HepG2 (cell line): ENCODE measurements around the gene NOXO1. TPM values are rescaled to one million over a fixed set of nuclear protein-coding genes. Genes with fewer than 3 reads are reported as not detected.
A peak's percentile ranks its signal among the peaks of the same experiment; 100 is the strongest.
"Not testable (repeated sequence)": the region's sequence is repeated elsewhere in the genome, so short reads cannot be mapped to it uniquely, and the experiment has no call there.

ENCODE experiments used
- ATAC-seq: fragments of 200-7000 bp; cut with Tn5 transposase; 3 replicates; pipeline ENCODE4 v1.9.1; 2020; ENCODE audit warnings: mild to moderate bottlenecking, moderate library complexity
- BruUV-seq: library from RNA; stranded (reverse); fragments of 400-500 nt; replicated peaks from 2 replicates; lab custom pipeline; 2021; lab: Mats Ljungman, UMichigan
- CTCF ChIA-PET: fragments of 300-600 bp; formaldehyde crosslinking; extraction: SDS; loops from one replicate; lab custom pipeline; 2021; ENCODE audit warnings: low total read pairs, inconsistent platforms, low intra/inter-chr PET ratio; lab: Yijun Ruan, JAX
- POLR2A ChIA-PET: fragments of 350-600 bp; sonication (Branson Sonifier 250); formaldehyde crosslinking; loops from one replicate; lab custom pipeline; 2020; ENCODE audit warnings: antibody characterized with exemption, inconsistent platforms; lab: Yijun Ruan, JAX
- DNase-seq: peaks from one replicate; pipeline ENCODE4 v3.0.0-alpha.2; 2015; ENCODE audit warnings: low spot score
- FAIRE-seq: peaks from 3 replicates; lab custom pipeline; 2011; peaks lifted over from hg19 to GRCh38; lab: Jason Lieb, UNC
- H2AFZ ChIP-seq: one replicate; pipeline ENCODE4 v1.6.1; 2011; ENCODE audit warnings: low read length, inconsistent platforms
- H3K27ac ChIP-seq: fragments of 300-600 bp; 3 replicates; pipeline ENCODE4 v1.8.0; 2011; ENCODE audit warnings: mixed run types, mild to moderate bottlenecking, mixed read lengths, low read length, inconsistent platforms; ENCODE audit not compliant: insufficient read depth; ENCODE audit errors: extremely low read length
- H3K27me3 ChIP-seq, 2 experiments: fragments of 200-600 bp in 1 of 2; 2 replicates in 1 of 2; 3 replicates in 1 of 2; pipeline versions ENCODE4 v1.6.0 to v1.8.0; 2011; ENCODE audit warnings: low read length in 2 of 2, mild to moderate bottlenecking in 2 of 2, moderate library complexity in 2 of 2, inconsistent platforms in 1 of 2; ENCODE audit not compliant: insufficient read depth in 2 of 2, control insufficient read depth in 1 of 2
- H3K36me3 ChIP-seq, 2 experiments: fragments of 200-600 bp in 1 of 2; replicated peaks in 1 of 2; 2 replicates in 1 of 2; 3 replicates in 1 of 2; pipeline versions ENCODE4 v1.5.1 to v1.8.0; 2011; ENCODE audit warnings: low read length in 2 of 2, inconsistent platforms in 1 of 2; ENCODE audit not compliant: insufficient read depth in 2 of 2, control insufficient read depth in 1 of 2
- H3K4me1 ChIP-seq: 2 replicates; pipeline ENCODE4 v1.5.1; 2012; ENCODE audit warnings: low read length, inconsistent platforms; ENCODE audit not compliant: insufficient read depth
- H3K4me2 ChIP-seq: 2 replicates; pipeline ENCODE4 v1.6.0; 2011; ENCODE audit warnings: low read depth, low read length, inconsistent platforms
- H3K4me3 ChIP-seq, 3 experiments: fragments of 200-600 bp in 1 of 3; sonication (generic), shearing (Covaris generic) in 1 of 3; replicated peaks in 1 of 3; 2 replicates each; pipeline ENCODE4 v1.5.1; 2011 to 2016; ENCODE audit warnings: low read length in 3 of 3, inconsistent platforms in 2 of 3, low read depth in 2 of 3, mild to moderate bottlenecking in 2 of 3, control low read depth in 1 of 3, mixed read lengths in 1 of 3; ENCODE audit not compliant: insufficient read depth in 1 of 3
- H3K79me2 ChIP-seq: one replicate; pipeline ENCODE4 v1.6.1; 2011; ENCODE audit warnings: low read length, inconsistent platforms; ENCODE audit not compliant: insufficient read depth
- H3K9ac ChIP-seq: 2 replicates; pipeline ENCODE4 v1.6.0; 2011; ENCODE audit warnings: mild to moderate bottlenecking, low read depth, low read length, inconsistent platforms; ENCODE audit not compliant: insufficient read depth
- H3K9me3 ChIP-seq: 2 replicates; pipeline ENCODE4 v1.5.1; 2012; ENCODE audit warnings: mild to moderate bottlenecking, low read length
- H4K20me1 ChIP-seq: 2 replicates; pipeline ENCODE4 v1.6.0; 2011; ENCODE audit warnings: inconsistent platforms, mild to moderate bottlenecking, low read length, moderate library complexity; ENCODE audit not compliant: insufficient read depth
- AGO2 ChIP-seq: fragments of 200-400 bp; formaldehyde crosslinking; optimal IDR thresholded peaks from 2 replicates; pipeline ENCODE3; 2017; ENCODE audit warnings: mild to moderate bottlenecking, low read depth, low read length, moderate library complexity
- HNRNPL ChIP-seq: fragments of 200-400 bp; formaldehyde crosslinking; IDR thresholded peaks from 2 replicates; pipeline ENCODE4 v1.6.1; 2017; ENCODE audit warnings: mild to moderate bottlenecking, low read depth, low read length
- HNRNPLL ChIP-seq: fragments of 200-400 bp; formaldehyde crosslinking; IDR thresholded peaks from 2 replicates; pipeline ENCODE4 v1.6.1; 2017; ENCODE audit warnings: mild to moderate bottlenecking, low read depth, low read length; ENCODE audit not compliant: poor library complexity, severe bottlenecking
- POLR2A ChIP-seq, 2 experiments: IDR thresholded peaks; 2 replicates each; pipeline ENCODE4 v1.6.1; 2011; ENCODE audit warnings: low read depth in 2 of 2, low read length in 2 of 2, mild to moderate bottlenecking in 1 of 2, moderate library complexity in 1 of 2; ENCODE audit not compliant: insufficient read depth in 1 of 2
- RBFOX2 ChIP-seq: fragments of 200-400 bp; formaldehyde crosslinking; IDR thresholded peaks from 2 replicates; pipeline ENCODE4 v1.6.1; 2017; ENCODE audit warnings: low read depth, mild to moderate bottlenecking, low read length
- UBTF ChIP-seq: sonication (generic); formaldehyde crosslinking; IDR thresholded peaks from 2 replicates; pipeline ENCODE4 v1.4.0; 2020; ENCODE audit warnings: mild to moderate bottlenecking, missing genetic modification reagents
- ZBTB38 ChIP-seq: sonication (generic); formaldehyde crosslinking; IDR thresholded peaks from 2 replicates; pipeline ENCODE4 v1.5.1; 2020; ENCODE audit warnings: mild to moderate bottlenecking, missing genetic modification reagents
- ZFY ChIP-seq: sonication (generic); formaldehyde crosslinking; IDR thresholded peaks from 2 replicates; pipeline ENCODE4 v1.4.0; 2020; ENCODE audit warnings: missing genetic modification reagents
- ZNF574 ChIP-seq: sonication (generic); formaldehyde crosslinking; IDR thresholded peaks from 2 replicates; pipeline ENCODE4 v1.4.0; 2020; ENCODE audit warnings: missing genetic modification reagents
- ZNF687 ChIP-seq: sonication (generic); formaldehyde crosslinking; IDR thresholded peaks from 2 replicates; pipeline ENCODE4 v1.5.1; 2020; ENCODE audit warnings: mild to moderate bottlenecking, missing genetic modification reagents, moderate library complexity
- WGBS: methylation state at CpG from one replicate; pipeline ENCODE4 v1.1.6; 2017; ENCODE audit warnings: low lambda C conversion rate; 5-methylcytosine and 5-hydroxymethylcytosine counted together
- in situ Hi-C: cut with HindIII; loops from 2 replicates; pipeline ENCODE4 v1.10.0; 2017; ENCODE audit warnings: low pct_unique_long_range_greater_than_20kb; ENCODE audit not compliant: extremely low pct_ligation_motif_present
- intact Hi-C: fragments of 100-400 bp; cut with micrococcal nuclease; formaldehyde crosslinking; loops from one replicate; pipeline ENCODE4 v1.10.0; 2022; ENCODE audit not compliant: unreplicated experiment
- polyA plus RNA-seq, 8 experiments: library from polyadenylated mRNA; depleted of rRNA in 3 of 8; stranded (reverse) in 7 of 8; unstranded in 1 of 8; fragments of >200 nt; fragmentation: Illumina TruSeq in 4 of 8; extraction: Trizol in 4 of 8; gene quantifications; 2 replicates each; pipeline versions ENCODE4 v1.2.1 to v1.2.3, GENCODE V29; 2011 to 2016; ENCODE audit warnings: low read depth in 4 of 8, missing spikeins in 1 of 8, mixed read lengths in 1 of 8; ENCODE audit not compliant: insufficient read depth in 1 of 8
- total RNA-seq, 5 experiments: library from RNA; depleted of rRNA; stranded (reverse); fragments of >200 nt; fragmentation: Illumina TruSeq; extraction: Trizol; gene quantifications; 2 replicates each; pipeline ENCODE4 v1.2.3, GENCODE V29; 2016; ENCODE audit warnings: low read depth in 1 of 5

NOXO1 gene
- total and polyA plus RNA-seq, 2 of the 13 experiments (the other 11 are each of a cell fraction or from before 2014, with no cell fraction given), result 0.69 to 1.4 TPM

GRCh38 chr16:1962161-1963153 is 18.8 kb downstream of the NOXO1 start:
- H3K9me3 ChIP-seq, FAIRE-seq, in situ Hi-C loops, CTCF ChIA-PET, H2AFZ ChIP-seq, intact Hi-C loops, ATAC-seq: not testable (repeated sequence)
- Histone ChIP-seq H3K4me3 (peak overlapping the region; percentile 84 to 94 (median 92); a peak in 3 of 6 replicates), H3K4me2 (peak overlapping the region; percentile 94), H3K36me3 (peaks cover 3 to 19% of the 10 kb centered on the region in 2 experiments; a peak in 3 of 5 replicates), H3K27ac (peak overlapping the region; percentile 88), H3K79me2 (peaks cover 43% of the 10 kb centered on the region), H3K9ac (peak overlapping the region; percentile 92)
- BruUV-seq, result TSS peak; percentile 78
- WGBS, result 68% methylated on average over 12 of the region's 37 CpGs
- POLR2A ChIA-PET, result interaction anchor here (0.7 to 7.4 kb wide), 7 partner anchors 9 to 193 kb away, joined by 3 to 139 read pairs (median 5); partner anchors contain the start of genes GFER, MSRB1, TBL3 and TRAF7
- TF ChIP-seq ZFY (CRISPR knock-in tag), result peak; percentile 25; the same call in 1 of the 2 replicates
- TF ChIP-seq HNRNPLL, result peak; percentile 16
- peak; percentile 22; the same call in 1 of the 2 replicates for TF ChIP-seq UBTF (CRISPR knock-in tag)
- TF ChIP-seq ZNF687, result peak; percentile 14; the same call in 1 of the 2 replicates
- peak in 1 of 2 experiments; percentile 62; a peak in 3 of 4 replicates for TF ChIP-seq POLR2A (IDR thresholded peaks at IDR 0.05; ENCODE audit: insufficient read depth in 1 of 2, low read depth in 2 of 2, low read length in 2 of 2)
- peak; percentile 89 for TF ChIP-seq AGO2
- TF ChIP-seq RBFOX2, result peak; percentile 75
- TF ChIP-seq HNRNPL, result 0 out of 2 replicates have a peak, but pooled peaks have one; percentile 57
- peak; percentile 1; the same call in 1 of the 2 replicates for TF ChIP-seq ZNF574 (CRISPR knock-in tag)
- peak; percentile 95 for TF ChIP-seq ZBTB38 (CRISPR knock-in tag)
- TF ChIP-seq, all 625 proteins: peak for 10; not testable (repeated sequence) for 615
- peaks cover 34% of the 10 kb centered on the region for H4K20me1 ChIP-seq
- DNase-seq, H3K27me3 ChIP-seq: not testable (repeated sequence)
- peaks cover 51% of the 10 kb centered on the region for H3K4me1 ChIP-seq
